OCI-LY1 (cell line): ENCODE measurements around the gene HSPB9.

ENCODE experiments used
- H2AFZ ChIP-seq: fragments of 200-600 bp; sonication (generic), shearing (Covaris generic); 2 replicates; pipeline ENCODE4 v1.6.0; 2014; ENCODE audit warnings: antibody characterized with exemption, mild to moderate bottlenecking, low read length
- H3F3A ChIP-seq: fragments of 200-600 bp; sonication (generic), shearing (Covaris generic); 2 replicates; pipeline ENCODE4 v1.6.0; 2014; ENCODE audit warnings: mild to moderate bottlenecking, antibody characterized with exemption, low read length, moderate library complexity; ENCODE audit not compliant: insufficient read depth
- H3K27ac ChIP-seq: fragments of 200-600 bp; sonication (generic); 2 replicates; pipeline ENCODE4 v1.5.1; 2014; ENCODE audit warnings: low read length, mixed run types, mild to moderate bottlenecking, low read depth; ENCODE audit not compliant: poor library complexity, severe bottlenecking
- H3K27me3 ChIP-seq: fragments of 200-600 bp; sonication (generic); 2 replicates; pipeline ENCODE4 v1.6.0; 2014; ENCODE audit warnings: antibody characterized with exemption, mild to moderate bottlenecking, low read length, moderate library complexity; ENCODE audit not compliant: insufficient read depth
- H3K36me3 ChIP-seq: fragments of 200-600 bp; sonication (generic); 2 replicates; pipeline ENCODE4 v1.6.1; 2014; ENCODE audit warnings: mild to moderate bottlenecking, antibody characterized with exemption, low read length, moderate library complexity, mixed read lengths; ENCODE audit not compliant: insufficient read depth
- H3K4me1 ChIP-seq: fragments of 200-600 bp; sonication (generic); 2 replicates; pipeline ENCODE4 v1.5.1; 2014; ENCODE audit warnings: mild to moderate bottlenecking, low read length, moderate library complexity; ENCODE audit not compliant: insufficient read depth, severe bottlenecking
- H3K4me2 ChIP-seq: fragments of 200-600 bp; sonication (generic), shearing (Covaris generic); 2 replicates; pipeline ENCODE4 v1.6.1; 2014; ENCODE audit warnings: low read length
- H3K4me3 ChIP-seq: fragments of 200-600 bp; sonication (generic); 2 replicates; pipeline ENCODE4 v1.5.1; 2014; ENCODE audit warnings: low read length, low read depth, mild to moderate bottlenecking, mixed read lengths; ENCODE audit not compliant: poor library complexity, severe bottlenecking
- H3K79me2 ChIP-seq: fragments of 200-600 bp; shearing (Covaris generic); 2 replicates; pipeline ENCODE4 v1.6.1; 2016; ENCODE audit warnings: mixed run types, low read length, mixed read lengths; ENCODE audit not compliant: insufficient read depth
- H3K9ac ChIP-seq: fragments of 200-600 bp; sonication (generic), shearing (Covaris generic); 2 replicates; pipeline ENCODE4 v1.6.1; 2014; ENCODE audit warnings: mild to moderate bottlenecking, low read length, mixed read lengths
- H3K9me2 ChIP-seq: fragments of 200-600 bp; sonication (generic), shearing (Covaris generic); 2 replicates; pipeline ENCODE4 v1.6.1; 2014; ENCODE audit warnings: low read depth, mild to moderate bottlenecking, low read length, mixed read lengths
- H3K9me3 ChIP-seq: fragments of 200-600 bp; shearing (Covaris generic); 2 replicates; pipeline ENCODE4 v1.6.1; 2014; ENCODE audit warnings: low read length, mixed read lengths
- H4K20me1 ChIP-seq: fragments of 200-600 bp; sonication (generic), shearing (Covaris generic); 2 replicates; pipeline ENCODE4 v1.6.0; 2016; ENCODE audit warnings: mild to moderate bottlenecking, low read length; ENCODE audit not compliant: insufficient read depth
- CTCF ChIP-seq: fragments of 200-600 bp; sonication (generic), shearing (Covaris generic); IDR thresholded peaks from 2 replicates; pipeline ENCODE4 v1.5.1; 2017; ENCODE audit warnings: mild to moderate bottlenecking, antibody characterized with exemption, low read length, moderate library complexity, mixed read lengths
- EZH2 ChIP-seq: fragments of 200-600 bp; sonication (generic), shearing (Covaris generic); IDR thresholded peaks from 2 replicates; pipeline ENCODE4 v1.8.0; 2017; ENCODE audit warnings: borderline replicate concordance, mixed run types, mild to moderate bottlenecking, antibody characterized with exemption, low read length, moderate library complexity, mixed read lengths

HSPB9 gene

GRCh38 chr17:42077755-42078154 is 44.8 kb upstream of the HSPB9 start:
- TF ChIP-seq EZH2 (no peak), CTCF (no peak)
- Histone ChIP-seq H3K9me2 (no peaks in the 10 kb centered on the region), H3K36me3 (no peaks in the 10 kb centered on the region), H4K20me1 (no peaks in the 10 kb centered on the region), H3K9ac (no peak overlapping the region), H3K9me3 (no peaks in the 10 kb centered on the region), H3K79me2 (no peaks in the 10 kb centered on the region), H3F3A (no peaks in the 10 kb centered on the region), H3K27me3 (peaks cover 3% of the 10 kb centered on the region; the same call in 1 of the 2 replicates), H2AFZ (no peak overlapping the region), H3K4me2 (no peak overlapping the region), H3K27ac (no peak overlapping the region), H3K4me1 (no peaks in the 10 kb centered on the region), H3K4me3 (no peak overlapping the region)

GRCh38 chr17:42078396-42079043 is 44.1 kb upstream of the HSPB9 start:
- Histone ChIP-seq H3K27me3 (peaks cover 3% of the 10 kb centered on the region; the same call in 1 of the 2 replicates), H3K79me2 (no peaks in the 10 kb centered on the region), H2AFZ (no peak overlapping the region), H4K20me1 (no peaks in the 10 kb centered on the region), H3K9me2 (no peaks in the 10 kb centered on the region), H3K4me1 (no peaks in the 10 kb centered on the region), H3K4me2 (no peak overlapping the region), H3K4me3 (no peak overlapping the region), H3K36me3 (no peaks in the 10 kb centered on the region), H3K9me3 (no peaks in the 10 kb centered on the region), H3K27ac (no peak overlapping the region), H3K9ac (no peak overlapping the region), H3F3A (no peaks in the 10 kb centered on the region)
- TF ChIP-seq EZH2 (no peak), CTCF (no peak)

- Histone ChIP-seq H3K9me3 (no peaks in the 10 kb centered on the region), H3K27me3 (peaks cover 3% of the 10 kb centered on the region; the same call in 1 of the 2 replicates), H3K27ac (no peak overlapping the region), H4K20me1 (no peaks in the 10 kb centered on the region), H3K36me3 (no peaks in the 10 kb centered on the region), H3K4me2 (no peak overlapping the region), H3K4me1 (no peaks in the 10 kb centered on the region), H3K4me3 (no peak overlapping the region), H3K79me2 (no peaks in the 10 kb centered on the region), H3F3A (no peaks in the 10 kb centered on the region), H3K9me2 (no peaks in the 10 kb centered on the region), H3K9ac (no peak overlapping the region), H2AFZ (no peak overlapping the region)
- TF ChIP-seq EZH2 (no peak), CTCF (no peak)
Measured at GRCh38 chr17:42079541-42079940, 43.1 kb upstream of the HSPB9 start.
